Fibroblast of lung (primary cell): ENCODE results near the gene VPS41. TPM values are rescaled to one million over a fixed set of nuclear protein-coding genes. Genes with fewer than 3 reads are reported as not detected.

Experiments used
- DNase-seq, 2 donors: peaks; one replicate each; pipeline versions ENCODE4 v3.0.0 to v3.0.0-alpha.2; 2010; ENCODE audit warnings: low read depth in 2 of 2
- H2AFZ ChIP-seq: 2 replicates; pipeline ENCODE4 v1.5.1; 2012; ENCODE audit warnings: low read length, control low read depth, inconsistent platforms
- H3K27ac ChIP-seq: 2 replicates; pipeline ENCODE4 v1.5.1; 2011; ENCODE audit warnings: low read length, control low read depth; ENCODE audit not compliant: insufficient read depth
- H3K27me3 ChIP-seq: 2 replicates; pipeline ENCODE4 v1.5.1; 2011; ENCODE audit warnings: mild to moderate bottlenecking, low read length; ENCODE audit not compliant: control insufficient read depth, insufficient read depth
- H3K36me3 ChIP-seq: 2 replicates; pipeline ENCODE4 v1.5.1; 2011; ENCODE audit warnings: low read length; ENCODE audit not compliant: control insufficient read depth, insufficient read depth
- H3K4me1 ChIP-seq: 2 replicates; pipeline ENCODE4 v1.5.1; 2011; ENCODE audit warnings: low read length; ENCODE audit not compliant: control insufficient read depth, insufficient read depth; ENCODE audit errors: extremely low read depth
- H3K4me2 ChIP-seq: 2 replicates; pipeline ENCODE4 v1.5.1; 2011; ENCODE audit warnings: low read length, control low read depth; ENCODE audit not compliant: insufficient read depth; ENCODE audit errors: extremely low read depth
- H3K4me3 ChIP-seq, 4 experiments: fragments of 200-600 bp in 1 of 4; sonication (generic) in 1 of 4; replicated peaks in 1 of 4; 2 replicates each; pipeline ENCODE4 v1.5.1; 2011 to 2016; ENCODE audit warnings: low read length in 4 of 4, low read depth in 3 of 4, mild to moderate bottlenecking in 3 of 4, control low read depth in 2 of 4, inconsistent platforms in 1 of 4, mixed read lengths in 1 of 4; ENCODE audit not compliant: insufficient read depth in 1 of 4; ENCODE audit errors: control extremely low read depth in 1 of 4
- H3K79me2 ChIP-seq: 2 replicates; pipeline ENCODE4 v1.5.1; 2012; ENCODE audit warnings: mild to moderate bottlenecking, low read length, inconsistent platforms; ENCODE audit not compliant: control insufficient read depth, insufficient read depth
- H3K9ac ChIP-seq: 2 replicates; pipeline ENCODE4 v1.5.1; 2011; ENCODE audit warnings: mild to moderate bottlenecking, low read length, control low read depth; ENCODE audit not compliant: insufficient read depth
- H3K9me3 ChIP-seq: 2 replicates; pipeline ENCODE4 v1.5.1; 2012; ENCODE audit warnings: low read depth, low read length; ENCODE audit not compliant: control insufficient read depth, insufficient read depth
- H4K20me1 ChIP-seq: 2 replicates; pipeline ENCODE4 v1.5.1; 2011; ENCODE audit warnings: low read length; ENCODE audit not compliant: control insufficient read depth, insufficient read depth; ENCODE audit errors: extremely low read depth
- EZH2 ChIP-seq: IDR thresholded peaks from 2 replicates; pipeline ENCODE4 v1.5.1; 2012; ENCODE audit warnings: low read length, control low read depth, mild to moderate bottlenecking; ENCODE audit errors: missing control alignments
- polyA plus RNA-seq, 2 donors: library from polyadenylated mRNA; depleted of rRNA in 1 of 2; stranded (reverse) in 1 of 2; unstranded in 1 of 2; fragments of >200 nt; gene quantifications; 2 replicates each; pipeline ENCODE4 v1.2.1, GENCODE V29; 2011 to 2012; ENCODE audit warnings: missing spikeins in 1 of 2
- total RNA-seq: library from RNA; depleted of rRNA; stranded (reverse); fragments of >200 nt; gene quantifications from 2 replicates; pipeline ENCODE4 v1.2.1, GENCODE V29; 2014
- TF ChIP-seq, protein P1 (sequence below), 2 donors: IDR thresholded peaks in 1 of 2; conservative IDR thresholded peaks in 1 of 2; 1 replicate in 1 of 2; 2 replicates in 1 of 2; pipeline ENCODE4 v1.5.1; 2011 to 2012; ENCODE audit warnings: low read length in 2 of 2, control low read depth in 1 of 2, inconsistent platforms in 1 of 2, low read depth in 1 of 2, mild to moderate bottlenecking in 1 of 2

Gene VPS41
- total and polyA plus RNA-seq, 2 donors (not counting 1 experiment from before 2014, with no cell fraction given), result 55.5 to 66.7 TPM

DNA sequence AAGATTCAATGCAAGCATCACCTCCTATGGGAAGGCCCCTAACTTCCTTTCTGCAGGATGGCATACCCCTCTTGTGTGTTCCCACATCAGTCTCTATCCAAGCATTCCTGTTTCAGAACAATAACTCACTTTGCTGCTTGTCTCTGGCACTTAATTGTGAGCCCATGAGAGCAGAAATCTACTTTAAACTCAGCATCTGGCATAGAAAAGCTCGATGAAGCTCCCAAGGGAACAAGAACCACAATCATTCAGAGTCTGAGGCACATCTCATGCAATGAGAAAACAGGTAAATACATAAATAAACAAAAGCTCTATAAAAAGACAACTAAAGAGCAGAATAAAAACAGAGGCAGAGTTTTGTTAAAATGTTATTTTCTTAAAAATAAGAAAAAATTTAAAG lies 66.2 kb downstream of the VPS41 start:
- Histone ChIP-seq H3K4me1 (peaks cover 8% of the 10 kb centered on the region), H3K27me3 (no peaks in the 10 kb centered on the region), H3K4me3 (no peak overlapping the region), H3K4me2 (no peak overlapping the region), H3K9me3 (no peaks in the 10 kb centered on the region), H2AFZ (no peak overlapping the region), H4K20me1 (no peaks in the 10 kb centered on the region), H3K36me3 (no peaks in the 10 kb centered on the region), H3K79me2 (no peaks in the 10 kb centered on the region), H3K9ac (no peak overlapping the region), H3K27ac (no peak overlapping the region)
- no peak for TF ChIP-seq EZH2
- TF ChIP-seq, protein P1, sequence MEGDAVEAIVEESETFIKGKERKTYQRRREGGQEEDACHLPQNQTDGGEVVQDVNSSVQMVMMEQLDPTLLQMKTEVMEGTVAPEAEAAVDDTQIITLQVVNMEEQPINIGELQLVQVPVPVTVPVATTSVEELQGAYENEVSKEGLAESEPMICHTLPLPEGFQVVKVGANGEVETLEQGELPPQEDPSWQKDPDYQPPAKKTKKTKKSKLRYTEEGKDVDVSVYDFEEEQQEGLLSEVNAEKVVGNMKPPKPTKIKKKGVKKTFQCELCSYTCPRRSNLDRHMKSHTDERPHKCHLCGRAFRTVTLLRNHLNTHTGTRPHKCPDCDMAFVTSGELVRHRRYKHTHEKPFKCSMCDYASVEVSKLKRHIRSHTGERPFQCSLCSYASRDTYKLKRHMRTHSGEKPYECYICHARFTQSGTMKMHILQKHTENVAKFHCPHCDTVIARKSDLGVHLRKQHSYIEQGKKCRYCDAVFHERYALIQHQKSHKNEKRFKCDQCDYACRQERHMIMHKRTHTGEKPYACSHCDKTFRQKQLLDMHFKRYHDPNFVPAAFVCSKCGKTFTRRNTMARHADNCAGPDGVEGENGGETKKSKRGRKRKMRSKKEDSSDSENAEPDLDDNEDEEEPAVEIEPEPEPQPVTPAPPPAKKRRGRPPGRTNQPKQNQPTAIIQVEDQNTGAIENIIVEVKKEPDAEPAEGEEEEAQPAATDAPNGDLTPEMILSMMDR (conservative IDR thresholded peaks at IDR 0.05 in 1 of 2, IDR thresholded peaks at IDR 0.05 in 1 of 2; ENCODE audit: low read depth in 1 of 2, low read length in 2 of 2), result no peak
- no peak for DNase-seq

DNA sequence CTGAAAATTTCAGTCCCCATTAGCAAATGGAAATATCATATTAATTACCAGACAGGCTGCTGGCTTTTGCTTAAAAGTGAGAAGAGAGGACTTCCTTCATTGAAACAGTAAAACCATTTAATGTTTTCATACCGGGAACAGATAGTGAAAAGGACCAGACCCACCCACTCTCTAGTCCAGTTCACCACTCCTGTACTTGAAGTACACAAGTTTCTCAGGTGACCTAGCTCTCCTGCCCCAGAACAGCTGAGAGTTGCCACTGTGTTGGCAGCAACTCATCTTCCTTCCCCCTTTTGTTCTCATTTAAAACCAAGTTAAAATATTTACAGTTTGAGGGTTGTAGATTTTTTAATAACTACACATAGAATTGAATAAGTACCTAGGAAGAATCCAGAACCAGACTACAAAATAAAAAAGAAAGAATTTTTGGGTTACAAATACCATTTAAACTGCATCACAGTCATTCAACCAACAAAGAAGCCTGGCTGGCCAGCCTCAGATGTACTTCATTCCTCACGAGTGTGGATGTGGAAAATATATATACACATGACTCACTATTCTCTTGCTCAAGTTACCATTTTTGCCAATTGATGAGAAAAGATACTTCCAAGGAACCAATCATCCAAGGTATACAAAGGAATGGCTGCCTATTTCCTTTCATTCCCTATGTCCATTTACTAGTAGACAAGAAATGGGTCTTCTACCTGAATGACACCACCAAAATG lies 68.1 kb downstream of the VPS41 start:
- peak overlapping the region; percentile 73 for H3K27ac ChIP-seq
- no peaks in the 10 kb centered on the region for H3K9me3 ChIP-seq
- TF ChIP-seq, protein P1 (conservative IDR thresholded peaks at IDR 0.05 in 1 of 2, IDR thresholded peaks at IDR 0.05 in 1 of 2; ENCODE audit: low read depth in 1 of 2, low read length in 2 of 2), result no peak
- TF ChIP-seq EZH2, result no peak
- H3K4me2 ChIP-seq, result peak overlapping the region; percentile 64
- H3K27me3 ChIP-seq, result no peaks in the 10 kb centered on the region
- H2AFZ ChIP-seq, result no peak overlapping the region
- peak; percentile 82 to 91 for DNase-seq
- no peak overlapping the region for H3K4me3 ChIP-seq
- H3K36me3 ChIP-seq, result no peaks in the 10 kb centered on the region
- no peaks in the 10 kb centered on the region for H4K20me1 ChIP-seq
- peaks cover 7% of the 10 kb centered on the region for H3K4me1 ChIP-seq
- H3K79me2 ChIP-seq, result no peaks in the 10 kb centered on the region
- H3K9ac ChIP-seq, result no peak overlapping the region

DNA sequence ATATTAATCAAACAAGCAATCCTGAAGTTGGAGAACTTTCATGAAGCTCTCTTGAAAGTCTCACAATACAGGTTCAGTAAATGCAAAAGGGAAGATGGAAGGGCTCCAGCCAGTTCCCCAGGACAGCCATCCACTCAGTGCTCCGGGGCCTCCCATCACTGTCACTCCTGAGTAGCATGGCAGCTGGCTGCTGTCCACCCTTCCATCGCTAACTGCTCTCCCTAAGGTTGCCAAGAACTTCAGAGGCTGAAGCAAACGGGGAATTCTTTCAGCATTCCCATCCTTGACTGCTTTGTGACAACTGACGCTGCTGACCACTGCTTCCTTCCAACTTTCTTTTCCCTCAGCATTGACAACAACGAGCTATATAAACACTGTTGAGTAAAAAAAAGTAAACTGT lies 69.1 kb downstream of the VPS41 start:
- Histone ChIP-seq H3K27me3 (no peaks in the 10 kb centered on the region), H3K36me3 (no peaks in the 10 kb centered on the region), H3K27ac (no peak overlapping the region), H3K4me3 (no peak overlapping the region), H4K20me1 (no peaks in the 10 kb centered on the region), H3K4me2 (peak overlapping the region; percentile 60), H3K79me2 (no peaks in the 10 kb centered on the region), H3K9me3 (no peaks in the 10 kb centered on the region), H3K9ac (no peak overlapping the region), H2AFZ (no peak overlapping the region), H3K4me1 (peaks cover 7% of the 10 kb centered on the region)
- no peak for TF ChIP-seq EZH2
- TF ChIP-seq, protein P1 (conservative IDR thresholded peaks at IDR 0.05 in 1 of 2, IDR thresholded peaks at IDR 0.05 in 1 of 2; ENCODE audit: low read depth in 1 of 2, low read length in 2 of 2), result no peak
- DNase-seq, result peak; percentile 18 to 41
